RWPE2 (cell line): ENCODE measurements around the gene CLDN4.
"Not testable (repeated sequence)": the region's sequence is repeated elsewhere in the genome, so short reads cannot be mapped to it uniquely, and the experiment has no call there.

Experiments used
- ATAC-seq: fragments of 200-7000 bp; cut with Tn5 transposase; 3 replicates; pipeline ENCODE4 v1.9.1; 2021; ENCODE audit warnings: low read depth
- DNase-seq: peaks from one replicate; pipeline ENCODE4 v3.0.0-alpha.2; 2020; ENCODE audit warnings: low spot score
- H3K27ac ChIP-seq: fragments of 450-650 bp; 2 replicates; pipeline ENCODE4 v1.5.1; 2017; ENCODE audit warnings: mild to moderate bottlenecking; ENCODE audit not compliant: poor library complexity, severe bottlenecking
- H3K27me3 ChIP-seq: fragments of 250-450 bp; sonication (Bioruptor Pico); 2 replicates; pipeline ENCODE4 v1.5.1; 2021; ENCODE audit warnings: mild to moderate bottlenecking, moderate library complexity; ENCODE audit not compliant: insufficient read depth, poor library complexity, severe bottlenecking
- H3K36me3 ChIP-seq: fragments of 250-450 bp; sonication (Bioruptor Pico); 2 replicates; pipeline ENCODE4 v1.5.1; 2020; ENCODE audit warnings: low read depth, mild to moderate bottlenecking, moderate library complexity
- H3K4me1 ChIP-seq: fragments of 250-450 bp; sonication (Bioruptor Pico); 2 replicates; pipeline ENCODE4 v1.5.1; 2021; ENCODE audit warnings: mild to moderate bottlenecking, moderate library complexity; ENCODE audit not compliant: insufficient read depth, poor library complexity, severe bottlenecking
- H3K4me3 ChIP-seq: fragments of 250-450 bp; sonication (Bioruptor Pico); 2 replicates; pipeline ENCODE4 v1.5.1; 2021; ENCODE audit warnings: mild to moderate bottlenecking, moderate library complexity; ENCODE audit not compliant: severe bottlenecking
- H3K9me3 ChIP-seq: fragments of 250-450 bp; sonication (Bioruptor Pico); 2 replicates; pipeline ENCODE4 v1.5.1; 2021; ENCODE audit warnings: mild to moderate bottlenecking, moderate library complexity; ENCODE audit not compliant: severe bottlenecking
- TF ChIP-seq, protein P1 (sequence below): fragments of 450-650 bp; IDR thresholded peaks from one replicate; pipeline ENCODE4 v1.5.1; 2017; ENCODE audit warnings: mild to moderate bottlenecking, moderate library complexity; ENCODE audit not compliant: poor library complexity, severe bottlenecking

CLDN4 gene, protein sequence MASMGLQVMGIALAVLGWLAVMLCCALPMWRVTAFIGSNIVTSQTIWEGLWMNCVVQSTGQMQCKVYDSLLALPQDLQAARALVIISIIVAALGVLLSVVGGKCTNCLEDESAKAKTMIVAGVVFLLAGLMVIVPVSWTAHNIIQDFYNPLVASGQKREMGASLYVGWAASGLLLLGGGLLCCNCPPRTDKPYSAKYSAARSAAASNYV

DNA sequence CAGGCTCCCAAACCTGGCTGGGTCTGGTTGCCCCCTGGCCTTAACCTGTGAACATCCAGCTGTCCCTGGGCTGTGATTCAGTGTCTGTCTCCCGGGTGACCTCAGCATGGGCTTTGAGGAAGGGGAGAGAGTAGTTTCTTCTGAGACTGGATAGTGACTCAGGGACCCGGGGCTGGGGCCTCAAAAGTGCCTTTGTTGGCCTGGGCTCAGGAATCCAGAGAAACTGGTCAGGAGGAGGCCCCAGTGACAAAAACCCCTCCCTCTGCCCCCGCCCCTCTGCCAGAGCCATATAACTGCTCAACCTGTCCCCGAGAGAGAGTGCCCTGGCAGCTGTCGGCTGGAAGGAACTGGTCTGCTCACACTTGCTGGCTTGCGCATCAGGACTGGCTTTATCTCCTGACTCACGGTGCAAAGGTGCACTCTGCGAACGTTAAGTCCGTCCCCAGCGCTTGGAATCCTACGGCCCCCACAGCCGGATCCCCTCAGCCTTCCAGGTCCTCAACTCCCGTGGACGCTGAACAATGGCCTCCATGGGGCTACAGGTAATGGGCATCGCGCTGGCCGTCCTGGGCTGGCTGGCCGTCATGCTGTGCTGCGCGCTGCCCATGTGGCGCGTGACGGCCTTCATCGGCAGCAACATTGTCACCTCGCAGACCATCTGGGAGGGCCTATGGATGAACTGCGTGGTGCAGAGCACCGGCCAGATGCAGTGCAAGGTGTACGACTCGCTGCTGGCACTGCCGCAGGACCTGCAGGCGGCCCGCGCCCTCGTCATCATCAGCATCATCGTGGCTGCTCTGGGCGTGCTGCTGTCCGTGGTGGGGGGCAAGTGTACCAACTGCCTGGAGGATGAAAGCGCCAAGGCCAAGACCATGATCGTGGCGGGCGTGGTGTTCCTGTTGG, at the start of gene CLDN4:
Gene CLDN4 (plus strand): TSS at position 316 of the 903 bp plus-strand sequence. CDS start 206 bp downstream, at position 522.
- DNase-seq (peak; percentile 77), ATAC-seq (peak; percentile 49)
- Histone ChIP-seq H3K27me3 (no peaks in the 10 kb centered on the region), H3K27ac (peak within 1 kb of the TSS; percentile 65), H3K4me3 (peak within 1 kb of the TSS; percentile 29), H3K36me3 (no peaks in the 10 kb centered on the region), H3K9me3 (no peaks in the 10 kb centered on the region), H3K4me1 (peaks cover 47% of the 10 kb centered on the region)
- TF ChIP-seq, protein P1, sequence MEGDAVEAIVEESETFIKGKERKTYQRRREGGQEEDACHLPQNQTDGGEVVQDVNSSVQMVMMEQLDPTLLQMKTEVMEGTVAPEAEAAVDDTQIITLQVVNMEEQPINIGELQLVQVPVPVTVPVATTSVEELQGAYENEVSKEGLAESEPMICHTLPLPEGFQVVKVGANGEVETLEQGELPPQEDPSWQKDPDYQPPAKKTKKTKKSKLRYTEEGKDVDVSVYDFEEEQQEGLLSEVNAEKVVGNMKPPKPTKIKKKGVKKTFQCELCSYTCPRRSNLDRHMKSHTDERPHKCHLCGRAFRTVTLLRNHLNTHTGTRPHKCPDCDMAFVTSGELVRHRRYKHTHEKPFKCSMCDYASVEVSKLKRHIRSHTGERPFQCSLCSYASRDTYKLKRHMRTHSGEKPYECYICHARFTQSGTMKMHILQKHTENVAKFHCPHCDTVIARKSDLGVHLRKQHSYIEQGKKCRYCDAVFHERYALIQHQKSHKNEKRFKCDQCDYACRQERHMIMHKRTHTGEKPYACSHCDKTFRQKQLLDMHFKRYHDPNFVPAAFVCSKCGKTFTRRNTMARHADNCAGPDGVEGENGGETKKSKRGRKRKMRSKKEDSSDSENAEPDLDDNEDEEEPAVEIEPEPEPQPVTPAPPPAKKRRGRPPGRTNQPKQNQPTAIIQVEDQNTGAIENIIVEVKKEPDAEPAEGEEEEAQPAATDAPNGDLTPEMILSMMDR, result no peak

DNA sequence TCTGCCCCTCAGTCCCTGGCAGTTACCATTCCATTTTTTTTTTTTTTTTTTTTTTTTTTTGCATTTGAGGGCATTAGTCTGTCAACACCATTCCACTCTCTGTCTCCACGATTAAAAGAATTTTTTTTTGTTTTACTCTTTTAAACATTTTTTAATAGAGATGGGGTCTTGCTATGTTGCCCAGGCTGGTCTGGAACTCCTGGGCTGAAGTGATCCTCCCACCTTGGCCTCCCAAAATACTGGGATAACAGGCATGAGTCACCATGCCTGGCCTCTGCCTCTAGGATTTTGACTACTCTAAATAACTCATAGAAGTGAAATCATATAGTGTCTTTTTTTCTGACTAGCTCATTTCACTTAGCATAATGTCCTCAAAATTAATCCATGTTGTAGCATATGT, 44.2 kb upstream of the CLDN4 start:
- TF ChIP-seq, protein P1, result no peak
- ATAC-seq, result no peak
- no peak overlapping the region for H3K27ac ChIP-seq
- no peaks in the 10 kb centered on the region for H3K27me3 ChIP-seq
- H3K9me3 ChIP-seq, result peaks cover 3% of the 10 kb centered on the region
- no peak overlapping the region for H3K4me3 ChIP-seq
- H3K36me3 ChIP-seq, result no peaks in the 10 kb centered on the region
- no peaks in the 10 kb centered on the region for H3K4me1 ChIP-seq
- no peak for DNase-seq

DNA sequence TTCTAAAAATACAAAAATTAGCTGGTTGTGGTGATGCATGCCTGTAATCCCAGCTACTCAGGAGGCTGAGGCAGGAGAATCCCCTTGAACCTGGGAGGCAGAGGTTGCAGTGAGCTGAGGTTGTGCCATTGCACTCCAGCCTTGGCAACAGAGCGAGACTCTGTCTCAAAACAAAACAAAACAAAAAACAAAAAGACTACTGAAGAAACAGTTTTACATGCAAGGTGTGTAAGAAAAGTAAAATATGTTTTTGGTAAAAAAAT, 43.1 kb upstream of the CLDN4 start:
- H3K36me3 ChIP-seq, H3K4me1 ChIP-seq, H3K27ac ChIP-seq, H3K9me3 ChIP-seq, H3K4me3 ChIP-seq, DNase-seq, H3K27me3 ChIP-seq, ATAC-seq: not testable (repeated sequence)

GRCh38 chr7:73789051-73789450, 41.7 kb upstream of the CLDN4 start:
- ATAC-seq (no peak), DNase-seq (no peak)
- TF ChIP-seq, protein P1, result no peak
- H3K36me3 ChIP-seq, result no peaks in the 10 kb centered on the region
- H3K4me3 ChIP-seq, result no peak overlapping the region
- H3K27me3 ChIP-seq, result no peaks in the 10 kb centered on the region
- peaks cover 3% of the 10 kb centered on the region for H3K9me3 ChIP-seq
- no peaks in the 10 kb centered on the region for H3K4me1 ChIP-seq
- no peak overlapping the region for H3K27ac ChIP-seq

- not testable (repeated sequence) for H3K9me3 ChIP-seq, H3K4me1 ChIP-seq, H3K4me3 ChIP-seq, H3K27ac ChIP-seq, H3K27me3 ChIP-seq, H3K36me3 ChIP-seq, DNase-seq, ATAC-seq
These were observed 39.6 kb upstream of the CLDN4 start for GRCh38 chr7:73791170-73791690.

- not testable (repeated sequence) for DNase-seq, H3K4me1 ChIP-seq, H3K9me3 ChIP-seq, H3K27me3 ChIP-seq, H3K27ac ChIP-seq, ATAC-seq, H3K4me3 ChIP-seq, H3K36me3 ChIP-seq
These were observed 35.6 kb upstream of the CLDN4 start for GRCh38 chr7:73795188-73795587.

- H3K36me3 ChIP-seq, H3K9me3 ChIP-seq, DNase-seq, H3K27me3 ChIP-seq, H3K4me3 ChIP-seq, H3K27ac ChIP-seq, ATAC-seq: not testable (repeated sequence)
- peaks cover 13% of the 10 kb centered on the region for H3K4me1 ChIP-seq
These were observed 34.1 kb upstream of the CLDN4 start for GRCh38 chr7:73796656-73797055.

- H3K36me3 ChIP-seq, H3K4me3 ChIP-seq, ATAC-seq, DNase-seq, H3K27ac ChIP-seq, H3K27me3 ChIP-seq, H3K9me3 ChIP-seq: not testable (repeated sequence)
- peaks cover 18% of the 10 kb centered on the region for H3K4me1 ChIP-seq
These were observed 33.6 kb upstream of the CLDN4 start for GRCh38 chr7:73797176-73797575.
